Activated naive CD4-positive, alpha-beta T cell treated with anti-CD3 and anti-CD28 coated beads, Interleukin-2, amount 50 U/mL, for 16 hours (primary cell): ENCODE measurements around the gene CCDC38.

Source experiments
- DNase-seq: peaks from one replicate; pipeline ENCODE4 v3.0.0-alpha.2; 2020

CCDC38 gene

DNA sequence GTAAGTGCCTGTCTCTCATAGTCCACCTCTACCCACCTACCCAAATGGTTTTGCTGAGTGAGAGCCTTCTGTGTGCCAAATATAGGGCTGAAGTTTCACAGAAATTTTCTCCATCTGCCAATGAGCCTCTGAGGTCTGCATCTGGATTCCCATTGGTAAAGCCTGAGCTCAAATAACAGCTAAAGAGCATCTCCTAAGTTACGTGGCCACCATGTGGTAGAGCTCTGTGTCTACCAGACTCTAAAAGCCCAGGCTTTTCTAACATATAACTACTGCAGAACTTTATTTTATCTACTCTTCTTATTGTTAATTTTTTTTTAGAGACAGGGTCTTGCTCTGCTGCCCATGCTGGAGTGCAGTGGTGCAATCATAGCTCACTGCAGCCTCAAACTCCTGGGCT lies 16.7 kb upstream of the CCDC38 start:
- DNase-seq: no peak

DNA sequence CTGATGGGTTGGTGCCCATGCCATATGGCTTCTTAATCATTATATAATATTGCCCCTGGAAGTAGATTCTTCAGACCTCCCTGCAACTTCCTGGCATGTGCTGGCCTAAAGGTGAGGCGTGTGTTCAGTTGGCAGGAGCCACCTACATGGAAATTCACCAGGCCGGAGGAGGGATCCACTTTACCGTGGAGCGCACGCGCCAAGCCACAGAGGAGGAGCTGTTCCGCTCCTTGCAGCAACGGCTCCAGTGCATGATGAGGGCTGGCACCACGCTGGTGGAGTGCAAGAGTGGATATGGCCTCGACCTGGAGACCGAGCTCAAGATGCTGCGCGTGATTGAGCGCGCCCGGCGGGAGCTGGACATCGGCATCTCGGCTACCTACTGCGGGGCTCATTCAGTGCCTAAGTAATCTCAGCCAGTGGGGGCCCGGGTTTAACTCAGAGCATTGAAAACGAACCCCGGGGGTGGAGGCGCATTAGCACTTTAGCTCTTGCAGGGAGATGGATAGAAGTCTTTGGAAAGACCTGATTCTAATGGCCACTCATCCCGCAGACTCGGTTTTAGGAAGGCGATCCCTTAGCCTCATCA lies 14.2 kb upstream of the CCDC38 start:
- no peak for DNase-seq

DNA sequence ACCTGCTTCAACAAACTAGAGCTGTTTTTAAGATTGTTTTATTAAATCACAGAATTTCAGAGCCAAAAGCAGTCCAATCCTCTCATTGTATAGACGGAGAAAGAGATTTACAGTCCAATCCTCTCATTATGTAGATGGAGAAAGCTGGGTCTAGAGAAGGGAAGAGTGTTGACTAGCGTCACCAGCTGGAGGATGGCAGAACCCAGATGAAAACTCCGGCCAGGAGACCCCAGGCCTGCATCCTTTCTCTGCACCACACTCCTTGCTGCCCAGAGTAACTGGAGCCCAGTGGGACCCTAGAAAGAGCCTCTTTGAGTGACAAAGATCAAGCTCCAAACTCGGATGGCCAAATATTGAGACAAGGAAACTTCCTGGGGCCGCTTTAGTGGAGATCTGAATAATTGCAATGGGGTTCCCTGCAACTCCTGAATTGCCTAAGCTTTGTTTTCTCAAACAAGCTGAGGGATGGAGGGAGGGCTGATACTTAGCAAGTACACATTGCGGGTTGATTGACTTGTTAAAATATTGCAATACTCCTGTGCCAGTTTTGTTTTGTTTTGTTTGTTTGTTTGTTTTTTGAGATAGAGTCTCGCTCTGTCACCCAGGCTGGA lies 13.2 kb upstream of the CCDC38 start:
- DNase-seq: no peak

DNA sequence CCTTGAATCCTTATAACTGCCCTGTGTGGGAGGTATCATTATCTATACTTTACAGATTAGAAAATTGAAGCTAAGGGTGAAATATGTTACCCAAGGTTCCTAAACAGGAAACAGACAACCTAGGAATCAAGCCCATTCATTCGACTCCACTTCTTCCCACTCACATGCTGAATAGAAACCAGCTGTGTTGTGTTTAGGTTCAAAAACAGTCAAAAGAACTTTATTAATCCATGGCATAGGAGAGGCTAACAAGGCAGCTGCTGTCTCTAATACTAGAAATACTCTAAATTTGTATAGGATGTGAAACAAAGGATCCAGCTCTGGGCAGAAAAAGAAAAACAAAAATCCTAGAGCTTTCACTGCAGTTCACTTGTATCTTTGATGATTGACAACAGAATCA lies 10.6 kb upstream of the CCDC38 start:
- no peak for DNase-seq

DNA sequence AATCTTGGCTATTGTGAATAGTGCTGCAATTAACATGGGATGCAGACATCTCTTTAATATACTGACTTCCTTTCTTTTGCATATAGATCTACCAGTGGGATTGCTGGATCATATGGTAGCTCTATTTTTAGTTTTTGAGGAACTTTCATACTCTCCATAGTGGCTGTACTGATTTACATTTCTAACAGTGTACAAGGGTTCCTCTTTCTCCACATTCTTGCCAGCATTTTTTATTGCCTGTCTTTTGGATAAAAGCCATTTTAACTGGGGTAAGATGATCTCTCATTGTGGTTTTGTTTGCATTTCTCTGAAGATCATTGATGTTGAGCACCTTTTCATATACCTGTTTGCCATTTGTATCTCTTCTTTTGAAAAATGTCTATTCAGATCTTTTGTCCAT lies 9.1 kb upstream of the CCDC38 start:
- DNase-seq: no peak

DNA sequence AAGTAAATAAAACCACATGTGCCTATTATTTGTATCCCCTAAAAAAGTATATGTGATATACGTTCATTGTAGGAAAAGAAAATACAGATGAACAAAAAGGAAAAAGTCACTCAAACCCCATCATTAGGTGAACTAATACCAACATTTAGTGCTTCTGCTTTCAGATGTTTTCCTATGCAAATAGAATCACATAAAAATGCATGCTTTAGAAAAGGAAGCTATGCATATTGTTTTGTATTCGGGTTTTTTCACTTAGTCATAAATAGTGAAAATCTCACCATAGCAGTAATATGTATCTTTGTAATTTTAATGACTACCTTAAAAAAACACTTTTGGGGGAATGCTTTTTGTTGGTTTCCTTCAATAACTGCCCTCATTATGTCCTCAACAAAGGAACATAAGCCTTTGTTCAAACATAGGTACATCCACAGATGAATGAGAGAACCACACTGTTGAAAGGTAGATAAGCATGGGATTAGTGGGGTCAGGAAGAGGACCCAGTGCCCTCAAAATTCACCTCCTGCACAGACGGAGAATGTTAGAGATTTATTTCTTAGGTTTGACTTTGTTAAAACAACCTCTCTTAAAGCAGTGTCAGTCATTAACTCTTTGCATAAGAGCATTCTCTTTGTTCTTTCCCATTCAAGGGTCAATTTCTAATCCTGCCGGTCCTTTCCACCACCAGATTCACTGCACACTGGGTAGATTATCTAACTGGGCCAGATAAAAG lies 7.2 kb upstream of the CCDC38 start:
- no peak for DNase-seq

DNA sequence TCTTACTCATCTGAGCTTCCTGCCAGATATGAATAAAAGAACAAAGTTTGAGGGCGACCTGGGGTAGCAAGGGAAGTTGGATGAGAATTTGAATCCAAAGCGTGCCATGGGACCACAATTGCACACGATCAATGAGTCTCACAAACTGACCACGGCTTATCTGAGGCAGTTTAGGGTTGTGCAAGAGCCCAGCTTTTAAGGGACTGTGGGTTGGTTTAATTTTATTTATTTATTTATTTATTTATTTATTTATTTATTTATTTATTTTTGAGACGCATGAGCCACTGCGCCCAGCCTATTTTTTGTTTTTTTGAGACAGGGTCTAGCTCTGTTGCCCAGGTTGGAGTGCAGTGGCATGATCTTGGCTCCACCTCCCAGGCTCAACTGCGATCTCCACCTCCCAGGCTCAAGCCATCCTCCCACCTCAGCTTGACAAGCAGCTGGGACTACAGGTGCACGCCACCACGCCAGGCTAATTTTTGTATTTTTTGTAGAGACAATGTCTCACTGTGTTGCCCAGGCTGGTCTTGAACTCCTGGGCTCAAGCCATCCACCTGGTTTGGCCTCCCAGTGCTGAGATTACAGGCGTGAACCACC lies 1.8 kb upstream of the CCDC38 start:
- DNase-seq: no peak

DNA sequence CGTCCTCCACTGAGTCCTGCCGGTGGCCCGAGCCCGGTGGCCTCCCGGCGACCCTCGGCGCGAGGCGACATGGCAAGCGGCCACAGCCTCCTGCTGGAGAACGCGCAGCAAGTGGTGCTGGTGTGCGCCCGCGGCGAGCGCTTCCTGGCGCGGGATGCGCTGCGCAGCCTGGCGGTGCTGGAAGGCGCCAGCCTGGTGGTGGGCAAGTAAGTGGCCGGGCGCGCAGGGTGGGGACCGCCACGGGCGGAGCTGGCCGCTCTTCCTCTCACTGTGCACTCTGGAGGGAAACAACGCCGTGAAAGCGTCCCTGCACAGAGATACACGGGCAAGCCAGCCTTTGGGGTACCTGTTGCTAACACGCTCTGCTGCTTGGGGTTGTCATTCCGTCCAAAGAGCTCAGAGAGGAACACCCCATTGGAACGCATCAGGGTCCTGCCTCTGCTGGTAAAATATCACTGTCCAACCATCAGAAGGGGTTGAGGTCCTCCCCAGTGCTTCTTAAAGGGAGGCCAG lies 972 bp upstream of the CCDC38 start, which contains the start of gene AMDHD1:
Gene AMDHD1, plus strand, starts transcription at position 2 of the 513 bp plus-strand sequence. Its CDS starts 68 bp downstream, at position 70.
- peak; percentile 63 for DNase-seq

DNA sequence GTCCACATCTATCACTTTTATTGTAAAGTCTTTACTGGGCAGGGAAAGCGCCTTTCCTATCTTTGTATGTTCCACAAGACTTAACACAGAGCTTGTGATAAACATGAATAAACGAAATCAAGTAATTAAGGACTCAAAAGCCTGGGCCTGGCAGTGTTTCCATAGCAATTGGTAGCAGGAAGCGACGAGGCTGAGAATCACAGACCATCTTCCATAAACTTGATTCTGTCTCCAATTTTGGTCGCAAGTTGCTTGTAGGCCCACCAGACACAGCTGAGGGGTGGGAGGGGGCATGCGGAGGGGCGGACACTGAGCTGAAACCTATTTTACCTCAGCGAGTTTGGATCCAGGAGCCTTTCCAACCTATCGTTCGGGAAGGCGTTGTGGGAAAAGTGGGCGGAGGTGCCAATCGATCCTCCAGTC lies 302 bp downstream of the CCDC38 start:
- DNase-seq: no peak

DNA sequence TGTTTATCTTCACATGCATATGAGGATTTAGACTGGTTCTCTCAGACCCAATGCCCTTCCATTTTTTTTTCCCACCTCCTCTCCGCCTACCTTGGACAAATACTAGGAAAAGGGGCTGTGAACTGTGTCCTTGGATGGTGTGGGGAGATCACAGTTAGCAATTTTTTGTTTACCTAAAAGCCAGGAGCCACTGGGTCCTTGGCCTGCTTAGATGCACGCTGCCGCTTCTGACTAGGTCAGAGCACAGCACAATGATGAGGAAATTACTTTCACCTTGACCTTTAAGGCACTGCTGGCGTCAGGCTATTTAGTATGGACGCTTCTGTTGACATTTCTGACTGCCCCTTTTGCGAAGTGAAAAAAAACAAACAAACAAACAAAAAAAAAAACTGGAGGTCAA lies 1.9 kb downstream of the CCDC38 start:
- DNase-seq: no peak

DNA sequence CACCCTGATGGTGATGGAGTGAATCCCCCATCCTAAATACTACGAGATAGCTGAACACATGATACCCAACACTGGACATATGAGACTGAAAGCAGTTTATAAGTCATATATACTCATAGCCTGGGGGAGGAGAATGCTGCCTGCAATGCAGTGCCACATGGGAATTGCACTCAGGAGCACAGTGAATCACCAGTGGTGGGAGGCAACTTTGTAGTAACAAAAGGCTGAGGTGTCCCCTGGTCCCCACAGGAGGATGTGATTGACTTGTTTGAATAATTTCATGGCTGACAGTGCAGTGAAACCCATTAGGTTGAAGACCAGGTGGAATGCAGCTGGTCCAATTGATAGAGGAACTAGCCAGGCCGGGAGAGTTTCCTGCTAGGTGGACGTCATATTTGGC lies 20.2 kb downstream of the CCDC38 start:
- DNase-seq: no peak

DNA sequence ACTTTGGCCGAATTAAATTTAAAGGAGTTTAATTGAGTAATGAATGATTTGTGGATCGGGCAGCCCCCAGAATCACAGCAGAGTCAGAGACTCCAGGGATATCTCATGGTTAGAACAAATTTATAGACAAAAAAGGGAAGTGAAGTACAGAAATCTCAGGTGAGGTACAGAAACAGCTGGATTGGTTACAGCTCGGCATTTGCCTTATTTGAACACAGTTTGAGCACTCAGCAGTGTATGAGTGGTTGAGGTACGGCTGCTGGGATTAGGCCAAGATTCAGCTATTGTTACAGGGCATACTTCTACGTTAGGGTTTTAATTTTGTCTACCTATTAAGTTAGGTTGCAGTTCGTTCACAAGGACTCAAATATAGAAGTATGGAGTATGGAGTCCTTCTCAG lies 23.3 kb downstream of the CCDC38 start:
- no peak for DNase-seq

DNA sequence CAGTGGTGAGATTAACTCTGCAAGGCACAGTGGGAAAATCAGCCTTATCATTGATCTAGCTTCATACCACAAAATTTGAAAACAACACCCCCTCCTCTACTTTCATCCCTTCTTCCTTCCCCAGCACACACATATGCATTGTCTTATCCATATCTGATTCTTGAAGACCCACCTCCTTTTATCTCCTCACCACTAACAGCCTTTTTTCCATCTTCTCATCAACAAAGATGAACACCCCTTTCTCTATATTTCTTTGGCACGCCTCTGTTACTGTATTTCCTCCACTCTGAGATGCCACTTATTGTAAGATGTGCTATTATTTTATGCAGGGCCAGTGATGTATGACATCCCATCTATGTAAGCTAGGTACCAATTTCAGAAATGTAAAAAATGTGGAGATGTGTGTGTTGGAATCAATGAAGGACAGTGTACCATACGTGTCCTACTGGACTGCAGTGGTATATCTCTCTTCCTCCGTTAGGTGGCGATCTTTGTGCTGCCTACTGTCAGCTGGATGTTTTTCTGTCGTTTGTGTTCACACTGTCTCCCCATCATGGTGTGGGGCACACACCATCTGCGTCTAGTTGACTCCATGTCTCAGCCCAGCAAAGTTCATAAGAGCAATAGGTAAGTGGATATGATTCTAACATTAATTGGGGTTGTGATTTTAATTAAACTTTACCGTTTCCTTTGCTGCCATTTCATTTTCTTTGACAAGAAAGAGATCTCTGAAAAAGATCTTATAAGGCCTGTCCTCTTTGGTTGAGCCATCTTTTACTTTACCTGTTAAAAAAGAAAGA lies 24.0 kb downstream of the CCDC38 start:
- DNase-seq: peak; percentile 35

DNA sequence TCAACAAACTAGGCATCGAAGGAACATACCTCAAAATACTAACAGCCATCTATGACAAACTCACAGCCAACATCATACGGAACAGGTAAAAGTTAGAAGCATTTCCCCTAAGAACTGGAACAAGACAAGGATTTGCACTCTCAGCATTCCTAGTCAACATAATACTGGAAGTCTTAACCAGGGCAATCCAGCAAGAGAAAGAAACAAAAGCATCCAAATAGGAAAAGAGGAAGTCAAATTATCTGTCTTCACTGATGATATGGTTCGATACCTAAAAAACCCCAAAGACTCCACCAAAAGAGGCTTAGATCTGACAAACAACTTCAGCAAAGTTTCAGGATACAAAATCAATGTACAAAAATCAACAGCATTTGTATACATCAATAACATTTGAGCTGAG lies 32.5 kb downstream of the CCDC38 start:
- DNase-seq: no peak

DNA sequence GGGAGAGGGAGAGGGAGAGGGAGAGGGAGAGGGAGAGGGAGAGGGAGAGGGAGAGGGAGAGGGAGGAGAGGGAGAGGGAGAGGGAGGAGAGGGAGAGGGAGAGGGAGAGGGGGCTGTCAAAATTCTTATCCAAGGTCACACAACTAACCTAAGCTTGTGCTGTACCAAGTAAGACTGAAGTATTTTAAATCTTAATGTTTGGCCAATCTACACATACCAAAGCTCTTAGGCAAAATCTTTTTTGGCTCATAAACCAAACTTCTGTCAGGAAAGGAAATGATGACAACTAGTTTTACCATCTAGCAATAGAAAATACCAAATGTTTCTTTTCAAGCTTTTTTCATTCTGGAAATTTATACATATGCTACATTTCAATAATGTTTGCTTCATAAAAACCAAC lies 33.8 kb downstream of the CCDC38 start:
- DNase-seq: no peak

DNA sequence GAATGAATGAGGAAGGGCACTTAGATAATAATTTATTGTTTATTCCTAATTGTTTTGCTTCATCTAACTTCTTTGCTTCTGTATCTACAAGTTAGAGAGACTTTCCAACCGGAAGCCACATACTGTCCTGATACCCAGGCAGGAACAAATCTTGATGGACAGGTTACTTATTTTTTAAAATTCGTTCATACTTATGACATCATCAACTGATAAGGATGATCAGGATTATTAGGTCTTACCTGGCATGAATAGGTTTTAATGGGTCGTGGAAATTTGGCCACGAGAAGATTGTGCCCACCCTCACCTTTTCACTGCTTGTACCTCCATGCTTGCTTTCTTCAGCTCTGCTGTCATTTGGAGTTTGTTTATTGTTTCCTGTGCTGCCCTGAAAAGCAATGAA lies 44.3 kb downstream of the CCDC38 start:
- no peak for DNase-seq

DNA sequence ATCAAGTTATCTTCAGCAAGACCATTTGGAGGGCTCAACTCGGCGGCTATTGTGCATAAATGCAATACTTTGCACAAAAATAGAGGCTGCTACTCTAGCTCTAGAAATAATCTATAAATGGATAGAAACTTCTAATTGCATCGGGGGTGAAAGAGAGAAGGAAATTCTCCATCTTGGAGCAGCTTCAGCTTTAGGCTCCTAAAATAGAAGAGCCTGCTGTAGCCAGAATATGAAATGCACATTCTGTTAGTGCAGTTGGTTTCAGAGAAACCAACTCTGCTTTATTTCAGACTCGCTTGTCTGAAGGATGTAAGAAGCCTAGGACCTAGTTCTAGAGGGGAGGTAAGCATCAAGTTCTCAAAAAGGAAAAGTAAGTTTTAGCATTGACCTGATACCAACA lies 45.6 kb downstream of the CCDC38 start:
- DNase-seq: no peak

DNA sequence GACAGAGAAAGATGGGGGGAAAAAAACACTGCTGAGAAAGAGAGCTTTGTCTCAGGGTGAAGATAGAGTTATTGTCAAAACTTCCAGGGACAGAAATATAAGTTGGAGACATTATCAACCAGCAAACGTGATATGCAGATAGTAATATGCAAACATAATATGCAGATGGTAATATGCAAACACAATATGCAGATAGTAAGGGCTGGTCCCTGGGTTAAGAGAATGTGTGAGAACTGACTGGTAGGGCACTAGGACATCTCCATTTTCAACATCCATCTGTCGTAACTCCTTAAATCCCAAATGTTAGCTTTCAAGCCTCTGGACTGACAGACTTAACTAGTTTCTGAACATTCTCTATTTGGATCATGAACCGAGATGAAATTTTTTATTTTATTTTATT lies 51.5 kb downstream of the CCDC38 start:
- no peak for DNase-seq

DNA sequence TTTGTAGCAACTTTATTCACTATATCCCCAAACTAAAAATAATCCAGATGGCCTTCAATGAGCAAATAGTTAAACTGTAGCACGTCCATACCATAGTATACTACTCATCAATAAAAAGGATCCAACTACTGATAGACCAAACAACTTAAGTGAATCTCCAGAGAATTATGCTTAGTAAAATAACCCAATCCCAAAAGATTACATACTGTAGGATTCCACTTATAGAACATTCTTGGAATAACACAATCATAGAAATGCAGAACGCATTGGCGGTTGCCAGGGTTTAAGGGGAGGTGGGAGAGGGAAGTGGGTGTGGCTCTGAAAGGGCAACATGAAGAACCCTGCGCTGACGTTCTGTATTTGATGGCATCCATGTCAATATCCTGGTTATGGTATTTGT lies 55.1 kb downstream of the CCDC38 start:
- DNase-seq: no peak

DNA sequence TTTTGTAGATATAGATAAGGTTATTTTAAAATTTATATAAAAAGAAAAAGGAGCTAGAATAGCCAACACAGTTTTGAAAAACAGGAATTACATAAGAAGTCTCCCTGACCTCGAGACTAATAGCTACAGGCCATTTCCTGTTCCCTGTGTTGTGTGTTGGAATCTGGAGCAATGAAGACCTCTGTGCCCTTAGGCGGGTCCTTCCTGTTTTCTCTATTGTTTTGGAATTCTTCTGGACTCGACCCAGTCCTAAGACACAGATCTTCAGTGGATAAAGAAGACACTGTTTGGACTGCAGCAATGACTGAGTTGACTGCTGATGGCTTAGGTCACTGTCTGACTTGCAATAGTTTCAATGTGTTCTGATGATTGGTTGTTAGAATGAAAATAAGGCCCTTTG lies 57.4 kb downstream of the CCDC38 start:
- DNase-seq: no peak

DNA sequence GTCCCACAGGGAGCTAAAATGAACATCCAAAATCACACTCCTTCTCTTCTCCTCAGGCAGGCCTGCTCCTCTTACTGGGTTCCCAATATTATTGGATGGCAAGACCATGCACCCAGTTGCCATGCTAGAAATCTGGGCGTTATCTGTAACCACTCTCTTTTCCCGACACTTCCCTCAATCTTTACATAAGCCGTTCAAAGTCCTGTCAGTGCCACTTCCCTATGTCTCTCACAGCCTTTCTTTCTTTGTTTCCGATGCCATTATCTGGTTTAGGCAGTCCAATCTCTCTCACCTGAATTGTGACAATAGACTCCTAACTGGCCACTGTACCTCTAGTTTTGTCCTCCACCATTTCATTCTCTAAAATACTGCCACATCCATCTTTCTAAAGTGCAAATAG lies 59.5 kb downstream of the CCDC38 start:
- DNase-seq: no peak

DNA sequence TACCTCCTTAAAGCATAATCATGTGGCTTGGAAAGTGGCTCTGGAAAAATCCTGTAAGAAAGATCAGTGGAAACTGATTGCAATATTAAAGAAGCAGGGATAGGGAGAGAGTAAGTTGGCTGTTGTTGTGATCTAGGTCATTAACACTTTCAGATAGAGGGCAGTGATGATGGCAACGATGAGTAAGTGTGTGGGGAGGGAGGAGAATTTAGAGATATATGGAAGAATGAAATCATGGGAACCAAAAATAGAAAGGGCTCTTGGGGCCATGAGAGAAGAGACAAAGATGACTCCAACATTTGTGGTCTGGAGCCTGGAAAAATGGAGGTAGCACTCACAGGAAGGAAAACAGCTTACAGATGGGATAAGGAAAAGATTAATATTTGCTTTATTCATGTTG lies 60.3 kb downstream of the CCDC38 start:
- DNase-seq: no peak

DNA sequence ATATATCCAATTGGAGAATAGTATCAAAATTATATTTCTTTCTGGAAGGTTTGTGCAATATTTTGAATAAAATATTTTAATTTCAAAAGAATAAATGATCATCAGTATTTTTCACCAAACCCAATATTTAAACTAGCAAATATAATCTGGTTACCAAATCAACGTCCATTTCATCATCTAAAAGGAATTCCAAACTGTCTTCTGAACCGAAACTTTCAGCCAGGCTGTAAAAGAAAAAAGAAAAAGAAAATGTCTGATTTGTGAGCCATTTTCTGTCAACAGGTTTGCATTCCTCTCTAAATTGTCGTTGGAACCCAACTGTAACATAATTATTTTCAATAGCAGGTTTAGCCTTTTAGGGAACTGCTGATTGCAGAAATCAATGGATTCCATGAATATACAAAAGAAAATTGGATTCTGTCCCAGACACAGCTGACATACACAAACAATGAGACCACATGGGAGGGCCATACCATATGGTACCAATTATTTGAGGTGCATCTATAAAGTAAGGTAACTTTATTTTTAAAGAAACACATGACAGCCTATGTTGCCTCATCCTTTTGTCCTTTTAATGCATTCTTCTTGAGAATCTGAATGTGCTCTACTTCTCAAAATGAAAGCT lies 61.0 kb downstream of the CCDC38 start:
- no peak for DNase-seq
